ENCODE measurements around the gene RAPGEF6. TPM values are rescaled to one million over a fixed set of nuclear protein-coding genes. Genes with fewer than 3 reads are reported as not detected.

The RAPGEF6 gene
- total RNA-seq, 4 donors from 2014 or later, result 10.2 to 26.5 (median 13.7) TPM

- 47 to 54% methylated on average over 4 of the region's 4 CpGs for WGBS, 2 donors
- Histone ChIP-seq H3K4me3 (no peak overlapping the region), H3K9me3 (no peaks in the 10 kb centered on the region), H3K4me1 (peaks cover 0 to 17% (median 0%) of the 10 kb centered on the region in 3 donors), H3K27me3 (no peaks in the 10 kb centered on the region), H3K36me3 (peaks cover 0 to 58% (median 0%) of the 10 kb centered on the region in 3 donors), H3K27ac (peak overlapping the region in 2 of 4 donors; percentile 7 to 12)
- DNase-seq, result no peak
- TF ChIP-seq POLR2A (IDR thresholded peaks at IDR 0.05) (no peak), CTCF (IDR thresholded peaks at IDR 0.05) (no peak)
- intact Hi-C loops (cut with DNase I), result no loop called here
Measured at GRCh38 chr5:131386779-131387178, 248.2 kb downstream of the RAPGEF6 start.

DNA sequence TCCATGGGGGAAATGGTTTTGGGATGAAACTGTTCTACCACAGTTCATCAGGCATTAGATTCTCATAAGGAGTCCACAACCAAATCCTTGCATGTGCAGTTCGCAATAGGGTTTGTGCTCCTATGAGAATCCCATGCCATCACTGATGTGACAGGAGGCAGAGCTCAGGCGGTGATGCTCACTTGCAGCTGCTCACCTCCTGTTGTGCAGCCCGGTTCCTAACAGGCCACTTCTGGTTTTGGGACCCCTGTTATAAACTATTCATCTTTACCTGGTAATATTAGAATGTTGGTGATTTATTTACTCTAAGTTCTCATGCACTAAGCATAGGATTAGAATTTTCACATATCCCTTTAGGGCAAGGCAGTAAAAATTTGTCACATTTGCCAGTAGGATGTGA, 248.9 kb downstream of the RAPGEF6 start:
- no peak for DNase-seq
- no peaks in the 10 kb centered on the region for H3K27me3 ChIP-seq
- intact Hi-C loops (cut with DNase I), result no loop called here
- no peaks in the 10 kb centered on the region for H3K9me3 ChIP-seq
- H3K27ac ChIP-seq, result peak overlapping the region in 1 of 4 donors; percentile 7
- no peak overlapping the region for H3K4me3 ChIP-seq
- H3K36me3 ChIP-seq, result peaks cover 0 to 52% (median 0%) of the 10 kb centered on the region in 3 donors
- peaks cover 0 to 21% (median 0%) of the 10 kb centered on the region in 3 donors for H3K4me1 ChIP-seq
- no peak for TF ChIP-seq CTCF (IDR thresholded peaks at IDR 0.05)
- no peak for TF ChIP-seq POLR2A (IDR thresholded peaks at IDR 0.05)
- WGBS, 2 donors, result 97 to 100% methylated on average over 2 to 3 of the region's 3 CpGs

DNA sequence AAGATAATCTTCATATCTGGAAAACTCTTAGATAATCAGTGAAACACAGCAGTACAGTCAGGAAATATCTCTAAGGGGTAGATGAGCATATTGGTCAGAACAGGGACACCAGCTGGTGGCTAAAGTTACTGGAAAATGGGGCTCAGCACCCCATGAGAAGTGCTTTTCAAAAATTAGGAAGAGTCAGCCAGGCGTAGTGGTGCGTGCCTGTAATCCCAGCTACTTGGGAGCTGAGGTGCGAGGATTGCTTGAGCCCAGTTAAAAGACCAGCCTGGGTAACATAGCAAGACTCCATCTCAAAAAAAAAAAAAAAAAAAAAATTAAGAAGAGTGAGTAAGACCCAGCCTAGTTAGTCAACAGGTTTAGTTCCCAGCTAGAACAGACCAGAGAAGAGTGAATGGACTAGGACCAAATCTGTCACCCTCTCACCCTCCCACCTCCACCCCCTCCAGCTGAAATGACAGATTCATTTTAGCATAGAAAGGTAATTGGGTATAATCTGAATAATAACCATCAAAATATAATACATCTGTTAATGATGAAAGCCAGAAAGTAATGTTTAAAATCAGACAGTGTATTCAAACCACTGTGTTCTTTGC, 250.3 kb downstream of the RAPGEF6 start:
- 90 to 96% methylated on average over 3 of the region's 3 CpGs for WGBS, 2 donors

GRCh38 chr5:131384173-131384572, 250.9 kb downstream of the RAPGEF6 start:
- 73 to 78% methylated on average over 6 of the region's 6 CpGs for WGBS, 2 donors
- peaks cover 0 to 40% (median 15%) of the 10 kb centered on the region in 3 donors for H3K4me1 ChIP-seq
- intact Hi-C loops (cut with DNase I), result no loop called here

More for the DNA sequence above, 250.3 kb downstream of the RAPGEF6 start:
- no peak overlapping the region for H3K4me3 ChIP-seq
- DNase-seq, result no peak
- peaks cover 0 to 35% (median 10%) of the 10 kb centered on the region in 3 donors for H3K4me1 ChIP-seq
- no peaks in the 10 kb centered on the region for H3K9me3 ChIP-seq
- H3K36me3 ChIP-seq, result peaks cover 0 to 38% (median 0%) of the 10 kb centered on the region in 3 donors
- intact Hi-C loops (cut with DNase I), result no loop called here
- no peaks in the 10 kb centered on the region for H3K27me3 ChIP-seq
- TF ChIP-seq POLR2A (IDR thresholded peaks at IDR 0.05) (no peak), CTCF (IDR thresholded peaks at IDR 0.05) (no peak)
- no peak overlapping the region for H3K27ac ChIP-seq

More at GRCh38 chr5:131384173-131384572, 250.9 kb downstream of the RAPGEF6 start:
- TF ChIP-seq POLR2A (IDR thresholded peaks at IDR 0.05), result no peak
- TF ChIP-seq CTCF (IDR thresholded peaks at IDR 0.05), result no peak
- Histone ChIP-seq H3K27me3 (no peaks in the 10 kb centered on the region), H3K27ac (no peak overlapping the region), H3K4me3 (no peak overlapping the region), H3K9me3 (no peaks in the 10 kb centered on the region), H3K36me3 (peaks cover 0 to 32% (median 0%) of the 10 kb centered on the region in 3 donors)
- no peak for DNase-seq
